Forelimb muscle (tissue), 1 donor: ENCODE measurements around the gene SPR. TPM values are rescaled to one million over a fixed set of nuclear protein-coding genes. Genes with fewer than 3 reads are reported as not detected.
"Not testable (repeated sequence)": the region's sequence is repeated elsewhere in the genome, so short reads cannot be mapped to it uniquely, and the experiment has no call there.

Source experiments
- DNase-seq: peaks from one replicate; pipeline ENCODE4 v3.0.0-alpha.2; 2013; ENCODE audit warnings: low read depth
- polyA plus RNA-seq: library from polyadenylated mRNA; unstranded; fragments of 120-200 nt; gene quantifications from one replicate; pipeline ENCODE4 v1.2.1, GENCODE V29; 2013; ENCODE audit not compliant: insufficient read length

Gene SPR
- polyA plus RNA-seq, 1 donor = 5.5 TPM

DNA sequence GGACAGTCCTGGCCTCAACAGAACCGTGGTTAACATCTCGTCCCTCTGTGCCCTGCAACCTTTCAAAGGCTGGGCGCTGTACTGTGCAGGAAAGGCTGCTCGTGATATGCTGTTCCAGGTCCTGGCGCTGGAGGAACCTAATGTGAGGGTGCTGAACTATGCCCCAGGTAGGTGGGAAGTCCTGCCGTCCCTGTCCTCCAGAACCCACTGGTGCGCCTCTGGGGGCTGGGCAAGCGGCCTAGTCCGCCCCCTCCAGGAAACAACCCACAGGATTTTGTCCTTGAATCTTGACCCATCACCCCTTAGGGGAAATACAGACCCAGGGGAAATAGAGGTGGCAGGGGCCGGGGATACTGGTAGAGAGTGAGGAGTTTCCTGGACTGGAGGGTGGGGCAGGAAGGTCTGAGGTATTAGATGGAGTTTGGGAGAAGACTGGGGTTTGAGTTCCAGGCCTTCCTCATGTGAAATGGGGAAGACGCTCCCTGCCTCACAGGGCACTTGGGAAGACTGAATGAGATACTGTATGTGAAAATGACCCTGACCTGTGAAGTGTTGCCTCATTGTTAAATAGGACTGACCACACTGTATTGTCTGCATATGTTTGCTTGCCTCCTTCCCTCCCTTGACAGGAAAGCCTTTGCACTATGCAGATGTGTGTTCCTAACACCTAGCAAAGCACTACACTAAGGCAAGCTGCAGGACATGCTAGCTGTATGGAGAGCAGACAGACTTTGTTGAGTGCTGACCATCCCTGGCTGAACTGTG is 1.4 kb downstream of the SPR start:
- DNase-seq = no peak

DNA sequence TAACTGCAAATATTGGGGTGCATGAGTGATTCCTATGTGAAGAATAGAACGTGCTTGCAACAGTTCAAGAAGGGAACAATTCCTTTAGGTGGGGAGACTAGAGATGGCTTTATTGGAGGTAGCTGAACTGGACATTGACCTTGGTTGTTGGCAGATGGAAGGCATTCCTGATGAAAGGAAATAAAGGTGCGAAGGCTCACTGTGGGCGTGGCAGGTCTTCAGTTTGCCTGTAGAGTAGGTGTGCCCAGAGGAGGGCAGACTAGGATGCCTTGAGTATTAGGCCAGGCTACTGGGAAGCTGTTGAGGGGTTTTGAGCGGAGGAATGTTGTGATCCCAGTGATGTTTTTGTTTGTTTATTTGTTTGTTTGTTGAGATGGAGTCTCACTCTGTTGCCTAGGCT is 2.8 kb downstream of the SPR start:
- DNase-seq = no peak

DNA sequence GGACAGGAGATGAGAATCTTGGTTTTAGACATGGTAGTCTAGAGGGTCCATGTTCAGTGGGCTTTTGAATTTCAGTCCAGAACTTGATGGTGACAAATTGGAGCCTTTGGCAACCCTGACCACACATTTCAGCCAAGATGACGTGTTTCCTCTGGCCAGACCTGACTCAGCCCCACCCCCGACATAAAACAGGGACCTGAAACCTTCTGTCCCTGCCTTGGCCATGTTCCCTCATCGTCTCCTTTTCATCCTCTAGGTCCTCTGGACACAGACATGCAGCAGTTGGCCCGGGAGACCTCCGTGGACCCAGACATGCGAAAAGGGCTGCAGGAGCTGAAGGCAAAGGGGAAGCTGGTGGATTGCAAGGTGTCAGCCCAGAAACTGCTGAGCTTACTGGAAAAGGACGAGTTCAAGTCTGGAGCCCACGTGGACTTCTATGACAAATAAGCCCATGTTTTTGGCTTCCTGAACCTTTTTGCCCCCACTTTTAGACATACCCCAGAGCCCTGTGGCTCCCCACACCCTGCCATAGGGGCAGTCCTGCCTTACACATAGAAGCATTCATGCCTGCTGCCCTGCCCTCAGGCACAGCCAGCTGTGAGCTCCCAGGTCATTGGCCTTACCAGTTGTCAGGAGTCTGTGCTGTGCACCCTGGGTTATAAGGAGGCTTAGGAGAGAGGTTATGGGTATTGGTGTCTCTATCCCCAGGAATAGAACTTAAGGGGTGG is 4.0 kb downstream of the SPR start:
- DNase-seq = no peak

DNA sequence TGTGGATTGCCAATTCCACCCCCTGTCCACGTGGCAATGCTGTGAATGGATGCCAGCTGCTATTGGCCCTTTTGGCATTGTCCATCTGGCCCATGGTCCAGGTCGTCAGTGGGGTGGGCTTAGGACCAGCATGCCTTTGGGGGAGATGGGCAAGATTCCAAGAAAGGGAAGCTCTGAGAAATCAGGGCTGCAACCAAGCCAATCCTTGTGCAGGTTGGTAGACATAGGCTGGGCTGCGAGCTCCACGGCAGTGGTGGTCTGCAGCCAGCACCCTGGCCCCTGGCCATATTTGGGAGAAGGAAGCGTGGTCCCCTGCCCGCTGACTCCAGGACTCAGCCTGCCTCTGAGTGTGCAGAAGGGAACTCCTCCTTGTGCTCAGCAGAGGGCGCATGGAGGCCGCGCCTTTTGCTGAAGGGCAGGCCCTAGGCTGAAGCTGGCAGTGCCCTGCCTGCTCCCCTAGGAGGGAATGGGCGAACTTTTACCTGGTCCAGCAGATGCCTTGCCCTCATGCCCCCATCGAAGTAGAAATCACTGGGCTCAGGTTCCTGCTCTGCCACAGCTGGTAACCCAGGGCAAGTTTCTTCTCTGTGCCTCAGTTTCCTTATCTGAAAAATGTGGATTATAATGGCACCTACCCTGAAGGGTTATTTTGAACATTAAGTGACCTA is 5.4 kb downstream of the SPR start:
- DNase-seq = no peak

DNA sequence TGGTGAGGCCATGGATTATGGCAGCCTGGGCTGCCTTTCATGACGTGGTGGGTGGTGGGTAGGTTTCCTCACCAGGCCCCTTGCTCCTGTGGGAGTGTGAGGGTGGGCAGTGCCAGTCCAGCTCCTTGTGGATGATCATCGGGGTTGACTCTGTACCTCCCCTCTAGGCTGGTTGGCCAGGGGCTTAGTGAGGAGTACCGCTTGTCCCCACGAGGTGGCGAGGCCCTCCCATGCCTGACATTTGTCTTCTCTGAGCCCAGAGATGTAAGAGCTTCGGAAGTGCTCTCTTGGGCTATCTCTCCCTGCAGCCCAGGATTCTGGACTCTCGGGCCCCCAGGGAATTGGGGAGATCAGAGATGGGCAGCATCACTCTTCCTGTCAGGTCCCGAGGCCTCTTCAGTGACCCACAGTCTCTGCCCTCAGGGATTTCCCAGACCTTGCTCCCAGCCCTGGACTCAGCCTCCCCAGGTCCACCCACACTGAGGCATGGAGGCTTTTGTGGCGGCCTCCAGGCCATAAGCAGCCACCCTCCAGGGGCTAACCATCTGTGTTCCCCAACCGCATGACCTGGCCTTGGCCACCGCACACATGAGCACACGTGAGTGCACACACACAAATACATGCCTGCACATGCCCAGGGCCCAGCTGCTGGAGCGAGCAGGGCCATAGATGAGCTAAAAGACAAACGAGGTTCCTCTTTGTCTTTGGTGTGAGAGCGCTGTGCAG is 6.5 kb downstream of the SPR start:
- DNase-seq = no peak

- DNase-seq = no peak
These were observed 7.3 kb downstream of the SPR start for GRCh38 chr2:72894514-72894913.

DNA sequence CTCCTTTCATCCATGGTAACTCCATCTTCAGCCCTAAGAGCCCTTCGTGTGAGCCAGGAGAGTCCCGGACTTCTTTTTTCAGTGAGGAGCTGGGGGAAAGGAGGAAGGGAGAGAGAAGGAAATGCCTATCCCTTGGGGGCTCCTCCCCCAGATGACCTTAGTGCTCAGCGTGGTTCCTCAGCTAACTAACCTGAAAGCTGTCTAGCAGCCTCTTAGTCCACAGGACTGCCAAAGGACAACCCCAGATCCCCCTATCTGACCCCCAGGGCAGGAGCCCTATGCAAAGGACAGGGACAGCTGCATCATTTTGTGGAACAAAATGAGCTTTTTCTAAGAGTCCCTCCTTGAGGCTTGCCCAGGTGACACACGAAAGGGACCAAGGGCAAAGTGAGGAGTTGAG is 7.9 kb downstream of the SPR start:
- no peak for DNase-seq

DNA sequence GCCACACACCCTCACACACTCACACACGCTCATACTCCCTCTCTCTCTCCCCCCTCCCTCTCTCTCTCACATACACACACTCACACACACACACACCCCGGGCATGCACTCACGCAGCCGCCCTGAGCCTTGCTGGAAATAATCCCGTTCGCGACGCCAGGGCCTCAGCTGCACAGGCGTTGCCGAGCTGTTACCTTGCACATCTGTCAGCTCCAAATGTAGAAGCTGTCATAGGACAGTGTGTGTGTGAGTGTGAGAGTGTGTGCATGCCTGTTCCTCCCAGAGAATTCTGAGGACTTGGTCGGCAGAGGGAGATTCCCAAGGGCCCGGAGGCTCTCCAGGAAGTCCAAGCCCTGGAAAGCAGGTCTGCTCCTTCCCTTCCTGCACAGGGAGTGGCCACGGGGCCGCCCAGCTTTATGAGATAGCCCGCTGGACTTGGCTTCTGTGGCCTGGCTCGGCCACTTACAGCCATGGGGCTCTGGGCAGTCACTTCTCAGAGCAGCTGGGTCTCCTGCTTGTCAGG is 8.6 kb downstream of the SPR start:
- DNase-seq = no peak

GRCh38 chr2:72896446-72896845 is 9.2 kb downstream of the SPR start:
- no peak for DNase-seq

GRCh38 chr2:72897785-72898584 is 10.8 kb downstream of the SPR start:
- DNase-seq = no peak

DNA sequence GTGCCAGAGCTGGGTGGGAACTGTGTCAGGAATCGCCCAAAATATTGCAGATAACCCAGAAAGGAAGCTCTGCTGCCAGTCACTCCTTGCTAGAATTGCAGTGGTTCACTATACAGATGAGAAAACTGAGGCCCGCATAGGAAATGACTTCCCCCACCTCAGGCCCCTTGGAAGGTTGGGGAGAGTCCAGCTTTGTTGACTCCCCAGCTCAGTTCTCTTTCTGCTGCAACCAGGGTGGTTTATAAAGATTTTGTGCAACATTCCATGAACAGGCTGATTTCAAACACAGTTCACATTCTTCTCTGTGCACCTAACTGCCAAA is 11.3 kb downstream of the SPR start:
- DNase-seq = no peak

- no peak for DNase-seq
These were observed 13.1 kb downstream of the SPR start for GRCh38 chr2:72900191-72900825.

- no peak for DNase-seq
These were observed 14.2 kb downstream of the SPR start for GRCh38 chr2:72901426-72901825.

DNA sequence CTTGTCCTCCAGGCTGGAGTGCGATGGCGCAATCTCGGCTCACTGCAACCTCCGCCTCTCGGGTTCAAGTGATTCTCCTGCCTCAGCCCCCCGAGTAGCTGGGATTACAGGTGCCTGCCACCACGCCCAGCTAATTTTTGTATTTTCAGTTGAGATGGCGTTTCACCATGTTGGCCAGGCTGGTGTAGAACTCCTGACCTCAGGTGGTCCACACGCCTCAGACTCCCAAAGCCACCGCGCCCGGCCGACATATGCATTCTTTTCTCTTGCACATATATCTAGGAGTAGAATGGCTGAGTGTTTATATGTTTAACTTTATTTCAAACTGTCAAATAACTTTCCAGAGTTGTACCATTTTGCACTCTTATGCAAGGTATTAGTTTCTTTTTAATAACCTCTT is 20.2 kb downstream of the SPR start:
- not testable (repeated sequence) for DNase-seq

- no peak for DNase-seq
These were observed 21.5 kb downstream of the SPR start for GRCh38 chr2:72908741-72909140.

DNA sequence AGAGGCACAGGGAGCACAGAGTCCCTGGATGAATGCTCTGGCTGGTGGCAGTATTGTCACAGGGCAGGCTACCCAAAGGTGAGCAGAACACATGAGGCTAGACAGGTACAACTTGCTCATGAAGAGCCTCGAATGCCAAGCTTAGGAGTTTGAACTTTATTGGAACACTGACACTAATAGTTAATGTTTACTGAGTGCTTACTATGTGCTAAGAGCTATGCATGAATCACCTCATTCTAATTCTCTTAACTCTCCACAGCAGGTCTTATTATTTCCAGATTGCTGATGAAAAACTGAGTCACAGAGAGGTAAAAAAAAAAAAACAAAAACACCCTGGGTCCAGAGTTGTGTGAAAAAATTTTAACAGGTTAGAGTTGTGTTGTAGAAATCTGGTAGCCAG is 24.0 kb downstream of the SPR start:
- DNase-seq = no peak

- DNase-seq = no peak
These were observed 26.4 kb downstream of the SPR start for GRCh38 chr2:72913486-72914205.

DNA sequence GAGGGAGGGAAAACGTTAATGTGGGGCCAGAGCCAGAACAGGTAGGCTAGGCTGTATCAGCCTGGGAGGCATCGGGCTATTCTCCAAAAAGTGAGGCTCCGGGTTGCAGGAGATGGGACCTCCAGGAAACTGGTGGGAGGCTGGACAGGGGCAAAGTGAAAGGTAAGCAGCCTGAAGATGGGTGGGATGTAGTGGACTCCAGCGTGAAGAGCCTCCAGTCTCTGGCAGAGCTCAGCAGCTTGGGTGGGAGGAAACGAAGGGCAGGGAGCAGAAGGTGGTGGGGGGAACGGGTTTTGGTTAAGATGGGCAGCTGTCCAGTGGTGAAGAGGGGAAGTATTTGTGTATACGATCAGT is 27.0 kb downstream of the SPR start:
- DNase-seq = no peak

GRCh38 chr2:72914589-72915319 is 27.5 kb downstream of the SPR start:
- no peak for DNase-seq
